ENCODE measurements around the gene DDI1. TPM values are rescaled to one million over a fixed set of nuclear protein-coding genes. Genes with fewer than 3 reads are reported as not detected.
A peak's percentile ranks its signal among the peaks of the same experiment; 100 is the strongest.

Gene DDI1
- total and polyA plus RNA-seq, 12 donors = not detected

GRCh38 chr11:103998826-103999508 is 37.5 kb upstream of the DDI1 start:
- intact Hi-C loops (cut with DNase I) = no loop called here
- no peak for TF ChIP-seq CTCF (IDR thresholded peaks at IDR 0.05)
- no peaks in the 10 kb centered on the region for H3K9me3 ChIP-seq
- no peaks in the 10 kb centered on the region for H3K36me3 ChIP-seq
- 94 to 95% methylated on average over 5 of the region's 5 CpGs for WGBS, 2 donors
- no peak for ATAC-seq
- DNase-seq = no peak
- H3K27ac ChIP-seq = no peak overlapping the region
- no peaks in the 10 kb centered on the region for H3K27me3 ChIP-seq
- H3K4me1 ChIP-seq = no peaks in the 10 kb centered on the region
- H3K4me3 ChIP-seq = no peak overlapping the region

GRCh38 chr11:104000798-104001197 is 35.6 kb upstream of the DDI1 start:
- TF ChIP-seq CTCF (IDR thresholded peaks at IDR 0.05) = no peak
- H3K27ac ChIP-seq = peak overlapping the region in 2 of 10 donors; percentile 6 to 54
- no peaks in the 10 kb centered on the region for H3K27me3 ChIP-seq
- DNase-seq (no peak), ATAC-seq (peak in 3 of 8 donors; percentile 34 to 53 (median 35))
- no peak overlapping the region for H3K4me3 ChIP-seq
- H3K9me3 ChIP-seq = no peaks in the 10 kb centered on the region
- 41 to 63% methylated on average over 5 of the region's 5 CpGs for WGBS, 2 donors
- no peaks in the 10 kb centered on the region for H3K4me1 ChIP-seq
- no peaks in the 10 kb centered on the region for H3K36me3 ChIP-seq
- intact Hi-C loops (cut with DNase I) = no loop called here

GRCh38 chr11:104001561-104002056 is 34.8 kb upstream of the DDI1 start:
- Histone ChIP-seq H3K4me1 (no peaks in the 10 kb centered on the region), H3K36me3 (no peaks in the 10 kb centered on the region), H3K27ac (peak overlapping the region in 2 of 10 donors; percentile 6 to 38), H3K27me3 (no peaks in the 10 kb centered on the region), H3K4me3 (no peak overlapping the region), H3K9me3 (no peaks in the 10 kb centered on the region)
- intact Hi-C loops (cut with DNase I) = no loop called here
- TF ChIP-seq CTCF (IDR thresholded peaks at IDR 0.05) = no peak
- 85 to 88% methylated on average over 3 of the region's 3 CpGs for WGBS, 2 donors
- ATAC-seq = no peak
- no peak for DNase-seq

- H3K27ac ChIP-seq = no peak overlapping the region
- no peaks in the 10 kb centered on the region for H3K9me3 ChIP-seq
- H3K4me3 ChIP-seq = no peak overlapping the region
- no peaks in the 10 kb centered on the region for H3K4me1 ChIP-seq
- no peaks in the 10 kb centered on the region for H3K36me3 ChIP-seq
- no peak for TF ChIP-seq CTCF (IDR thresholded peaks at IDR 0.05)
- intact Hi-C loops (cut with DNase I) = no loop called here
- DNase-seq (no peak), ATAC-seq (no peak)
- H3K27me3 ChIP-seq = no peaks in the 10 kb centered on the region
These were observed 32.9 kb upstream of the DDI1 start for GRCh38 chr11:104003491-104003890.
